ENCODE measurements around the gene CD4. TPM values are rescaled to one million over a fixed set of nuclear protein-coding genes. Genes with fewer than 3 reads are reported as not detected.
"Not testable (repeated sequence)": the region's sequence is repeated elsewhere in the genome, so short reads cannot be mapped to it uniquely, and the experiment has no call there.

The CD4 gene
- polyA plus RNA-seq, 3 donors, result 3.7 to 11.2 (median 7.6) TPM

- 10 to 13% (median 11%) methylated on average over 22 of the region's 22 CpGs for WGBS, 3 donors
- H3K27ac ChIP-seq (ENCODE audit: low read depth, low read length), result no peak overlapping the region
Measured at GRCh38 chr12:6868211-6869048, 79.1 kb downstream of the CD4 start.

- no peak overlapping the region for H3K27ac ChIP-seq (ENCODE audit: low read depth, low read length)
- WGBS, 3 donors, result 30 to 39% (median 35%) methylated on average over 12 of the region's 12 CpGs
Measured at GRCh38 chr12:6869049-6870021, 80.0 kb downstream of the CD4 start.

GRCh38 chr12:6870304-6870703, 81.0 kb downstream of the CD4 start:
- 39 to 69% (median 67%) methylated on average over 4 of the region's 4 CpGs for WGBS, 3 donors
- H3K27ac ChIP-seq (ENCODE audit: low read depth, low read length), result not testable (repeated sequence)

Other genes starting within 250 kb of the CD4 start
- 10 to 100 TPM in 2 of 3 donors, 1 to 10 TPM in 1; 7.3 to 18.7 (median 15.3) TPM for gene IFFO1, start 233.5 kb upstream of the CD4 start, polyA plus RNA-seq
- gene NOP2, start 221.2 kb upstream of the CD4 start, polyA plus RNA-seq, result 10 to 100 TPM; 11.8 to 42.9 (median 22.0) TPM
- 100 to 1,000 TPM in 1 of 3 donors, 10 to 100 TPM in 2; 77.3 to 133 (median 92.3) TPM for gene CHD4, start 182.1 kb upstream of the CD4 start, polyA plus RNA-seq
- 1 to 10 TPM in 1 of 3 donors, under 1 TPM in 2; 0.11 to 1.0 (median 0.35) TPM for gene LPAR5, start 153.6 kb upstream of the CD4 start, polyA plus RNA-seq
- gene ACRBP, start 142.1 kb upstream of the CD4 start, polyA plus RNA-seq, result 1 to 10 TPM in 1 of 3 donors, under 1 TPM in 1, not detected in 1; 0.74 to 1.6 TPM
- gene ING4, start 126.4 kb upstream of the CD4 start, polyA plus RNA-seq, result 10 to 100 TPM; 23.2 to 28.7 (median 25.2) TPM
- gene ZNF384, start 100.2 kb upstream of the CD4 start, polyA plus RNA-seq, result 10 to 100 TPM; 25.2 to 35.8 (median 25.7) TPM
- gene PIANP, start 88.7 kb upstream of the CD4 start, polyA plus RNA-seq, result under 1 TPM in 2 of 3 donors, not detected in 1; 0.09 to 0.49 TPM
- 10 to 100 TPM; 33.5 to 71.9 (median 66.1) TPM for gene COPS7A, start 65.5 kb upstream of the CD4 start, polyA plus RNA-seq
- gene MLF2, start 36.4 kb upstream of the CD4 start, polyA plus RNA-seq, result 100 to 1,000 TPM in 2 of 3 donors, 10 to 100 TPM in 1; 78.2 to 196 (median 188) TPM
- gene PTMS, start 23.2 kb upstream of the CD4 start, polyA plus RNA-seq, result 100 to 1,000 TPM in 2 of 3 donors, 10 to 100 TPM in 1; 71.7 to 632 (median 263) TPM
- 1 to 10 TPM in 2 of 3 donors, under 1 TPM in 1; 0.08 to 3.0 (median 1.0) TPM for gene LAG3, start 17.0 kb upstream of the CD4 start, polyA plus RNA-seq
- gene GPR162, start 32.3 kb downstream of the CD4 start, polyA plus RNA-seq, result 1 to 10 TPM; 2.0 to 5.1 (median 5.1) TPM
- 1 to 10 TPM; 5.4 to 9.0 (median 7.4) TPM for gene P3H3, start 38.9 kb downstream of the CD4 start, polyA plus RNA-seq
- 1 to 10 TPM in 1 of 3 donors, under 1 TPM in 2; 0.86 to 1.7 (median 0.89) TPM for gene GNB3, start 51.4 kb downstream of the CD4 start, polyA plus RNA-seq
- gene CDCA3, start 61.8 kb downstream of the CD4 start, polyA plus RNA-seq, result 1 to 10 TPM in 1 of 3 donors, under 1 TPM in 2; 0.52 to 1.1 (median 0.64) TPM
- 10 to 100 TPM; 14.7 to 32.5 (median 28.5) TPM for gene USP5, start 62.6 kb downstream of the CD4 start, polyA plus RNA-seq
- gene TPI1, start 78.0 kb downstream of the CD4 start, polyA plus RNA-seq, result 100 to 1,000 TPM; 244 to 500 (median 371) TPM
- gene SPSB2, start 83.8 kb downstream of the CD4 start, polyA plus RNA-seq, result 1 to 10 TPM; 5.4 to 6.2 (median 5.6) TPM
- 10 to 100 TPM in 1 of 3 donors, 1 to 10 TPM in 2; 3.0 to 11.7 (median 4.8) TPM for gene LRRC23, start 115.3 kb downstream of the CD4 start, polyA plus RNA-seq
- gene ENO2, start 125.1 kb downstream of the CD4 start, polyA plus RNA-seq, result 10 to 100 TPM in 1 of 3 donors, 1 to 10 TPM in 2; 2.6 to 11.9 (median 4.1) TPM
- gene ATN1, start 138.4 kb downstream of the CD4 start, polyA plus RNA-seq, result 100 to 1,000 TPM in 2 of 3 donors, 10 to 100 TPM in 1; 38.1 to 127 (median 119) TPM
- not detected for gene RNU7-1, start 154.3 kb downstream of the CD4 start, polyA plus RNA-seq
- gene C12orf57, start 154.5 kb downstream of the CD4 start, polyA plus RNA-seq, result 100 to 1,000 TPM; 326 to 584 (median 368) TPM
- gene PTPN6, start 161.8 kb downstream of the CD4 start, polyA plus RNA-seq, result 10 to 100 TPM; 18.8 to 44.0 (median 24.2) TPM
- 100 to 1,000 TPM; 147 to 221 (median 166) TPM for gene PHB2, start 181.1 kb downstream of the CD4 start, polyA plus RNA-seq
- gene EMG1, start 181.4 kb downstream of the CD4 start, polyA plus RNA-seq, result 10 to 100 TPM; 11.2 to 26.6 (median 22.9) TPM
- gene LPCAT3, start 228.9 kb downstream of the CD4 start, polyA plus RNA-seq, result 10 to 100 TPM; 27.1 to 77.9 (median 43.0) TPM

Measured in adipose tissue (tissue), 3 donors.